ENCODE results near the gene OR5V1.
"Not testable (repeated sequence)": the region's sequence is repeated elsewhere in the genome, so short reads cannot be mapped to it uniquely, and the experiment has no call there.

The OR5V1 gene

GRCh38 chr6:29368765-29369164 is at the start of gene OR5V1:
Gene OR5V1, minus strand, starts transcription at chr6:29368865. Its CDS starts 12,670 bp downstream, at chr6:29356195.
- DNase-seq (ENCODE audit: low read depth): no peak

- DNase-seq (ENCODE audit: low read depth): no peak
These were observed 45.9 kb upstream of the OR5V1 start, which contains the start of gene OR12D1 for GRCh38 chr6:29414588-29414987. Gene OR12D1, plus strand, starts transcription at chr6:29414928.

GRCh38 chr6:29403801-29404200 is 35.1 kb upstream of the OR5V1 start:
- DNase-seq (ENCODE audit: low read depth): no peak

GRCh38 chr6:29399525-29399924 is 30.9 kb upstream of the OR5V1 start:
- no peak for DNase-seq (ENCODE audit: low read depth)

- DNase-seq (ENCODE audit: low read depth): no peak
These were observed 26.7 kb upstream of the OR5V1 start, which contains the start of gene OR12D2 for GRCh38 chr6:29395331-29395730. Gene OR12D2, plus strand, starts transcription at chr6:29395631. Its CDS starts 1,069 bp downstream, at chr6:29396700.

GRCh38 chr6:29388533-29388932 is 19.9 kb upstream of the OR5V1 start:
- no peak for DNase-seq (ENCODE audit: low read depth)

GRCh38 chr6:29376003-29376402 is 7.3 kb upstream of the OR5V1 start:
- DNase-seq (ENCODE audit: low read depth): no peak

GRCh38 chr6:29375191-29375590 is 6.5 kb upstream of the OR5V1 start, which contains the start of gene OR12D3:
Gene OR12D3, minus strand, starts transcription at chr6:29375291. Its CDS starts 4 bp downstream, at chr6:29375287.
- no peak for DNase-seq (ENCODE audit: low read depth)

- no peak for DNase-seq (ENCODE audit: low read depth)
These were observed 13.1 kb downstream of the OR5V1 start for GRCh38 chr6:29355603-29356002.

- no peak for DNase-seq (ENCODE audit: low read depth)
These were observed 13.7 kb downstream of the OR5V1 start for GRCh38 chr6:29354980-29355379.

GRCh38 chr6:29349348-29349747 is 19.3 kb downstream of the OR5V1 start:
- not testable (repeated sequence) for DNase-seq (ENCODE audit: low read depth)

GRCh38 chr6:29345380-29345779 is 23.3 kb downstream of the OR5V1 start:
- DNase-seq (ENCODE audit: low read depth): no peak

GRCh38 chr6:29336269-29336668 is 32.4 kb downstream of the OR5V1 start:
- no peak for DNase-seq (ENCODE audit: low read depth)

GRCh38 chr6:29332676-29333075 is 36.0 kb downstream of the OR5V1 start:
- no peak for DNase-seq (ENCODE audit: low read depth)

- no peak for DNase-seq (ENCODE audit: low read depth)
These were observed 42.9 kb downstream of the OR5V1 start for GRCh38 chr6:29325777-29326176.

- not testable (repeated sequence) for DNase-seq (ENCODE audit: low read depth)
These were observed 45.3 kb downstream of the OR5V1 start for GRCh38 chr6:29323332-29323731.

GRCh38 chr6:29319931-29320330 is 48.7 kb downstream of the OR5V1 start:
- no peak for DNase-seq (ENCODE audit: low read depth)
